ENCODE measurements around the gene BRD2.

DNA sequence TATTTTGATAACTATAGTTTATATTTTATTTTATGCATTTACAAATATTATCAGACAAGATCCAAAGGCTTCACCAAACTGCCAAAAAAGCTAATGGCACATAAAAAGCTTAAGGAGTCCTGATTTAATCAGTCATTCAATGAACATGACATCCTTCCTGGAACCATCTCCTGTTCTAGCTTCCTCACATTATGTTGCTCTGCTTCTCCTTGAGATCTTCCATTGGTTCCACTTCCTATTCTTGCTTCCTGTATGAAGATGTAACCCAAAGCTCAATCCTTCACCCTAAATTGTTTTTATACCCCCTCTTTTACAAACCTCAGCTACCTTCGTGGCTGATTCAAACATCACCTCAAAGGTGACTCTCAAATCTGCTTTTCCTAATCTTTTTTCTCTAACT lies 4.5 kb upstream of the BRD2 start:
- no peak for TF ChIP-seq EZH2 (IDR thresholded peaks at IDR 0.05)
- no peak for TF ChIP-seq POLR2AphosphoS5 (IDR thresholded peaks at IDR 0.05; ENCODE audit: borderline replicate concordance, low read depth, low read length)

Measured in SK-N-MC (cell line).